Measurements from ENCODE around the gene FAM83E.
"Not testable (repeated sequence)": the region's sequence is repeated elsewhere in the genome, so short reads cannot be mapped to it uniquely, and the experiment has no call there.

FAM83E gene

GRCh38 chr19:48632692-48633147, 17.8 kb upstream of the FAM83E start:
- DNase-seq (ENCODE audit: low read depth) = no peak
- H3K4me3 ChIP-seq (ENCODE audit: control insufficient read depth, low read depth, low read length) = no peak overlapping the region
- no peak for TF ChIP-seq CTCF (IDR thresholded peaks at IDR 0.05; ENCODE audit: control insufficient read depth, insufficient read depth, low read depth, low read length, missing control alignments)

DNA sequence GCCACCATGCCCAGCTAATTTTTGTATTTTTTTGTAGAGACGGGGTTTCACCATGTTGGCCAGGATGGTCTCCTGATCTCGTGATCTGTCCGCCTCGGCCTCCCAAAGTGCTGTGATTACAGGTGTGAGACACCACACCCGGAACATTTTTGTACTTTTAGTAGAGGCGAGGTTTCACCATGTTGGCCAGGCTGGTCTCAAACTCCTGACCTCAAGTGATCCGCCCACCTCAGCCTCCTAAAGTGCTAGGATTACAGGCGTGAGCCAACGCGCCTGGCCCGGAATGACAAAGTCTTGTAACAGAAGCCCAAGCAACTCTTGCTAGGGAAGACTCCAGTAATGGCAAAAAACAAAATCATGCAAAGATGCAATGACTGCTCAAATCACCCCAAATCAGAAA, 17.4 kb upstream of the FAM83E start:
- not testable (repeated sequence) for DNase-seq (ENCODE audit: low read depth); H3K4me3 ChIP-seq (ENCODE audit: control insufficient read depth, low read depth, low read length)

DNA sequence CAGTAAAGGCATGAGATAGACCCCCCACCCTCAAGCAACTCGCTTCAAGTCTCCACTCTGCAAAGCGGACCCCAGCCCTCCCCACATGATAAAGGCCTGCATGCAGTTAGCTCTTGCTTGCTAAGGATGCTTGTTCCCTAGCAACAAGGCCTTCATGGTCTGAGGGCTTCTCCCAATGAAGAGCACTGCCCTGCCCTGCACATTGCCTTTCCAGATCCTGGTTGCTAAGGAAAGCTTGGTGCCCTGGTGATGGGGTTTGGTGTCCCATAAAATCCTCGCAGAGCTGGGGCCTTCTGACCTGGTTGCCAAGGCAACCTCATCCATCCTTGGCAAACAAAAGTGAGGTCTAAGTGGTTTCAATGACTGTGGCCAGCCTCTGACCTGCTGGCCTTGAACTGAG, 16.3 kb upstream of the FAM83E start:
- DNase-seq (ENCODE audit: low read depth) = no peak
- TF ChIP-seq CTCF (IDR thresholded peaks at IDR 0.05; ENCODE audit: control insufficient read depth, insufficient read depth, low read depth, low read length, missing control alignments) = no peak
- H3K4me3 ChIP-seq (ENCODE audit: control insufficient read depth, low read depth, low read length) = no peak overlapping the region

DNA sequence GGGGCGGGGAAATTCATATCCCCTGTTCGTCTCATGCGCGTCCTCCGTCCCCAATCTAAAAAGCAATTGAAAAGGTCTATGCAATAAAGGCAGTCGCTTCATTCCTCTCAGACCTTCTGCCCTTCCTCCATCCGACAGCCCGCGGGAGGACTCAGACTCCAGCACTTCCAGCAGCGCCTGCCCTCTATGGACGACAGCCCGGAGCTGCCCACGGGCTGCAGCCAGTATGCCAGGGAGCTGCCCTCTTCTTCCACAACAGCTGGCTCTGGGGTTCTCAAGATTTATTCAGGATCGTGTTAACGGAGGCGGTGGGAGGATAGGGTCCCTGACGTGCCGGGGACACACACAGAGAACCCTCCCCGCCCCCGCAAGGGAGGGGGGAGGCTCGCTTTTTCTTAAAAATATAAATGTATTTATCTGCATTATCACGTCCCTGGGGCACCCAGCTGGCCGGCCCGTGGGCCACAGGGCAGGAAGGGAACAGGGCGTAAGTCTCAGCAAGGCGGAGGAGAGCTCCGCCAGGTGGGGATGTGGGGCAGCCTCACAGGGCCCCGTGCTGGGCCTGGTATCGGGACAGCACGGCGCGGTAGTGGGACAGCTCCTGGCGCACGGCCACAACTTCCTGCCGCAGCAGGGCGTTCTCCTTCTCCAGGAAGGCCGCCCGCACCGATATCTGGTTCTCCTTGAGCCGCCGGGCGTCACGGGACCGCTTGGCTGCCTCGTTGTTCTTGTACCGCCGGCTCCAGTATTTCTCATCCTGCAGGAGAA, 15.6 kb upstream of the FAM83E start:
- H3K4me3 ChIP-seq (ENCODE audit: control insufficient read depth, low read depth, low read length) = no peak overlapping the region
- no peak for DNase-seq (ENCODE audit: low read depth)
- no peak for TF ChIP-seq CTCF (IDR thresholded peaks at IDR 0.05; ENCODE audit: control insufficient read depth, insufficient read depth, low read depth, low read length, missing control alignments)

GRCh38 chr19:48629599-48630295, 14.9 kb upstream of the FAM83E start:
- no peak overlapping the region for H3K4me3 ChIP-seq (ENCODE audit: control insufficient read depth, low read depth, low read length)
- no peak for DNase-seq (ENCODE audit: low read depth)
- no peak for TF ChIP-seq CTCF (IDR thresholded peaks at IDR 0.05; ENCODE audit: control insufficient read depth, insufficient read depth, low read depth, low read length, missing control alignments)

DNA sequence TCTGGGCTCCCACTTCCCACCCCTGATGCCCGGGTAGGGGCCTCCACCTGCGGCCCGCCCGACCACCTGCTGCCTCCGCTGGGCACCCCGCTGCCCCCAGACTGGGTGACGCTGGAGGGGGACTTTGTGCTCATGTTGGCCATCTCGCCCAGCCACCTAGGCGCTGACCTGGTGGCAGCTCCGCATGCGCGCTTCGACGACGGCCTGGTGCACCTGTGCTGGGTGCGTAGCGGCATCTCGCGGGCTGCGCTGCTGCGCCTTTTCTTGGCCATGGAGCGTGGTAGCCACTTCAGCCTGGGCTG, 14.4 kb upstream of the FAM83E start:
- no peak overlapping the region for H3K4me3 ChIP-seq (ENCODE audit: control insufficient read depth, low read depth, low read length)
- TF ChIP-seq CTCF (IDR thresholded peaks at IDR 0.05; ENCODE audit: control insufficient read depth, insufficient read depth, low read depth, low read length, missing control alignments) = no peak
- no peak for DNase-seq (ENCODE audit: low read depth)

- no peak for TF ChIP-seq CTCF (IDR thresholded peaks at IDR 0.05; ENCODE audit: control insufficient read depth, insufficient read depth, low read depth, low read length, missing control alignments)
- no peak for DNase-seq (ENCODE audit: low read depth)
- no peak overlapping the region for H3K4me3 ChIP-seq (ENCODE audit: control insufficient read depth, low read depth, low read length)
These were observed 13.8 kb upstream of the FAM83E start for GRCh38 chr19:48628486-48629296.
